Ovary (tissue), 9 donors: ENCODE results near the gene GULP1. TPM values are rescaled to one million over a fixed set of nuclear protein-coding genes. Genes with fewer than 3 reads are reported as not detected.
"Not testable (repeated sequence)": the region's sequence is repeated elsewhere in the genome, so short reads cannot be mapped to it uniquely, and the experiment has no call there.

ENCODE experiments used
- DNase-seq, 5 donors: peaks; one replicate each; pipeline ENCODE4 v3.0.0-alpha.2; 2019 to 2020
- H3K27ac ChIP-seq, 2 donors: fragments of 200-600 bp; one replicate each; pipeline versions ENCODE4 v1.5.1 to v1.8.0; 2019 to 2022
- H3K27me3 ChIP-seq: fragments of 200-600 bp; one replicate; pipeline ENCODE4 v1.8.0; 2022
- H3K36me3 ChIP-seq: fragments of 200-600 bp; sonication (generic); one replicate; pipeline ENCODE4 v1.5.1; 2019
- H3K4me1 ChIP-seq: one replicate; pipeline ENCODE4 v1.8.1; 2013; ENCODE audit warnings: mild to moderate bottlenecking, moderate library complexity; ENCODE audit not compliant: insufficient read depth
- H3K4me3 ChIP-seq: fragments of 200-600 bp; sonication (generic); one replicate; pipeline ENCODE4 v1.5.1; 2017
- H3K9me3 ChIP-seq, 2 donors: fragments of 200-600 bp in 1 of 2; sonication (generic) in 1 of 2; one replicate each; pipeline versions ENCODE4 v1.5.1 to v1.8.1; 2013 to 2019; ENCODE audit warnings: mild to moderate bottlenecking in 1 of 2, moderate library complexity in 1 of 2
- CTCF ChIP-seq, 3 donors: fragments of 450-650 bp in 2 of 3; fragments of 200-600 bp in 1 of 3; IDR thresholded peaks; one replicate each; pipeline versions ENCODE4 v1.5.1 to v1.8.0; 2016 to 2022; ENCODE audit warnings: antibody characterized with exemption in 3 of 3, mild to moderate bottlenecking in 1 of 3
- EP300 ChIP-seq: sonication (generic); formaldehyde crosslinking; IDR thresholded peaks from one replicate; pipeline ENCODE4 v1.6.1; 2017; ENCODE audit warnings: antibody characterized with exemption
- POLR2A ChIP-seq: fragments of 450-650 bp; IDR thresholded peaks from one replicate; pipeline ENCODE4 v1.6.1; 2017; ENCODE audit warnings: antibody characterized with exemption, mild to moderate bottlenecking, moderate library complexity
- WGBS, 3 donors: extraction: QIAGEN DNeasy Blood & Tissue Kit in 1 of 3; methylation state at CpG; one replicate each; pipeline versions ENCODE4 v1.1.5 to v1.1.7; 2013 to 2017; 5-methylcytosine and 5-hydroxymethylcytosine counted together
- intact Hi-C, 4 donors: fragments of 100-400 bp; cut with DNase I; formaldehyde crosslinking; loops; one replicate each; pipeline versions ENCODE4 v1.11.0 to v1.15.1; 2022 to 2023
- polyA plus RNA-seq, 2 donors: library from polyadenylated mRNA; stranded (reverse); fragments of 200-250 nt in 1 of 2; fragments of 350-450 nt in 1 of 2; fragmentation: Illumina TruSeq in 1 of 2; extraction: RNeasy Lipid Tissue Mini Kit (QIAGEN cat#74804) in 1 of 2; gene quantifications; one replicate each; pipeline ENCODE4 v1.2.3, GENCODE V29; 2013 to 2014
- total RNA-seq, 7 donors: library from RNA; depleted of rRNA in 2 of 7; stranded (reverse); fragments of >200 nt in 2 of 7; fragmentation: NEBNext Ultra II Directional in 3 of 7; extraction: Animal tissue kit (Norgen Biotek cat#: 25700) in 3 of 7; gene quantifications; one replicate each; pipeline versions ENCODE4 v1.1.0 to v1.2.4, GENCODE V29; 2016 to 2023
- donor health status: DM: no; HTN: no; CAD: no; lungs with moderate emphysema.
- donor health status: DM: no; HTN: no; CAD: no.
- donor health status: Bipolar disorder and iron deficiency.
- donor health status: DM: yes; HTN: yes; CAD: no.
- donor health status: DM: no; HTN: no; CAD: no.
- donor health status: DM: yes; HTN: yes; CAD: no.

The GULP1 gene
- total and polyA plus RNA-seq, 9 donors, result 22.3 to 57.7 (median 42.9) TPM

GRCh38 chr2:188601927-188602326 is 310.3 kb downstream of the GULP1 start:
- Histone ChIP-seq H3K4me3 (no peak overlapping the region), H3K4me1 (no peaks in the 10 kb centered on the region)

GRCh38 chr2:188604579-188604978 is 312.9 kb downstream of the GULP1 start:
- 40 to 55% (median 41%) methylated on average over 1 of the region's 1 CpG for WGBS, 3 donors
- Histone ChIP-seq H3K27me3 (no peaks in the 10 kb centered on the region), H3K27ac (no peak overlapping the region), H3K4me3 (no peak overlapping the region), H3K9me3 (no peaks in the 10 kb centered on the region), H3K4me1 (no peaks in the 10 kb centered on the region), H3K36me3 (no peaks in the 10 kb centered on the region)
- no peak for TF ChIP-seq POLR2A
- TF ChIP-seq EP300, result no peak
- no peak for TF ChIP-seq CTCF (IDR thresholded peaks at IDR 0.05)
- intact Hi-C loops, result no loop called here
- no peak for DNase-seq

More at GRCh38 chr2:188601927-188602326, 310.3 kb downstream of the GULP1 start:
- Histone ChIP-seq H3K9me3 (no peaks in the 10 kb centered on the region), H3K27me3 (no peaks in the 10 kb centered on the region), H3K27ac (no peak overlapping the region), H3K36me3 (no peaks in the 10 kb centered on the region)
- DNase-seq, result no peak
- intact Hi-C loops, result no loop called here
- TF ChIP-seq EP300 (no peak), CTCF (IDR thresholded peaks at IDR 0.05) (no peak), POLR2A (no peak)

GRCh38 chr2:188605609-188606584 is 314.2 kb downstream of the GULP1 start:
- 92 to 97% (median 96%) methylated on average over 33 to 37 of the region's 39 CpGs for whole genome bisulfite sequencing, 3 donors
- DNase-seq, H3K36me3 ChIP-seq, H3K4me3 ChIP-seq, H3K27ac ChIP-seq, H3K4me1 ChIP-seq, intact Hi-C loops, H3K9me3 ChIP-seq, H3K27me3 ChIP-seq: not testable (repeated sequence)

DNA sequence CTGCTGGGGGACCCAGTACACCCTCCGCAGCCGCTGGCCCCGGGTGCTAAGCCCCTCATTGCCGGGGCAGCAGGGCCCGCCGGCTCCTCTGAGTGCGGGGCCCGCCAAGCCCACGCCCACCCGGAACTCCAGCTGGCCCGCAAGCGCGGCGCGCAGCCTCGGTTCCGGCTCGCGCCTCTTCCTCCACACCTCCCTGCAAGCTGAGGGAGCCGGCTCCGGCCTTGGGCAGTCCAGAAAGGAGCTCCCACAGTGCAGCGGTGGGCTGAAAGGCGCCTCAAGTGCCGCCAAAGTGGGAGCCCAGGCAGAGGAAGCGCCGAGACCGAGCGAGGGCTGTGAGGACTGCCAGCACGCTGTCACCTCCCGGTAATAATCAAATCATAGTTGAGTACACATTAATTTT is 314.9 kb downstream of the GULP1 start:
- intact Hi-C loops, H3K36me3 ChIP-seq, H3K27me3 ChIP-seq, H3K9me3 ChIP-seq, H3K4me1 ChIP-seq, H3K27ac ChIP-seq, DNase-seq, H3K4me3 ChIP-seq: not testable (repeated sequence)
- 96 to 98% (median 97%) methylated on average over 30 of the region's 30 CpGs for WGBS, 3 donors

DNA sequence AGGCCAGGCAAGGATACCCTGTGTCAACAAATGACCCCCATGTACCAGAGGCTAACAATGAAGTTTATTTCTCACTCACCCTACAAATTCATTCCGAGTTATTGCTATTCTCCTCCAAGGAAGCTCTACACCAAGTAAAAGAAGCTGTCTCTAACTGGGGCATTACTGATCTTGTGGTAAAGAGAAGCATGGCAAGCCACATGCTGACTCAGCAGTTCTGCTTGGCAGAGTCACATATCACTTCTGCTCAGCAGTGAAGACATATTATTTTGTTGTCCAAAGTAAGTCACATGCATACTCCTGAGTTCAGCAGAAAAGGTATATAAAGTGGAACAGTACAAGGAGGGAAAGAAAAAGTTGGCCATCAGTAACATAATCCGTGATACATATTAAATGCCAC is 315.8 kb downstream of the GULP1 start:
- peaks cover 8% of the 10 kb centered on the region for H3K4me1 ChIP-seq
- H3K9me3 ChIP-seq, result no peaks in the 10 kb centered on the region
- H3K4me3 ChIP-seq, result no peak overlapping the region
- no peak for TF ChIP-seq EP300
- TF ChIP-seq POLR2A, result no peak
- no peak for TF ChIP-seq CTCF (IDR thresholded peaks at IDR 0.05)
- intact Hi-C loops, result no loop called here
- H3K36me3 ChIP-seq, result no peaks in the 10 kb centered on the region
- no peak for DNase-seq
- 44 to 50% (median 48%) methylated on average over 2 of the region's 2 CpGs for WGBS, 3 donors
- H3K27me3 ChIP-seq, result no peaks in the 10 kb centered on the region
- no peak overlapping the region for H3K27ac ChIP-seq
